ENCODE measurements around the gene CABLES2.
"Not testable (repeated sequence)": the region's sequence is repeated elsewhere in the genome, so short reads cannot be mapped to it uniquely, and the experiment has no call there.

CABLES2 gene

GRCh38 chr20:62433658-62434497 lies 26.8 kb upstream of the CABLES2 start:
- no peak for DNase-seq

- DNase-seq: no peak
Measured at GRCh38 chr20:62430866-62431447, 23.9 kb upstream of the CABLES2 start.

- no peak for DNase-seq
Measured at GRCh38 chr20:62430311-62430853, 23.3 kb upstream of the CABLES2 start.

- DNase-seq: no peak
Measured at GRCh38 chr20:62429455-62430310, 22.6 kb upstream of the CABLES2 start.

GRCh38 chr20:62428396-62429295 lies 21.6 kb upstream of the CABLES2 start:
- no peak for DNase-seq

- DNase-seq: no peak
Measured at GRCh38 chr20:62428002-62428372, 20.9 kb upstream of the CABLES2 start.

- DNase-seq: no peak
Measured at GRCh38 chr20:62427172-62428001, 20.3 kb upstream of the CABLES2 start, which contains the start of gene RBBP8NL. TSS of gene RBBP8NL (minus strand) at chr20:62427539. CDS start at chr20:62419647, 7,892 bp downstream.

- DNase-seq: no peak
Measured at GRCh38 chr20:62426699-62427131, 19.6 kb upstream of the CABLES2 start.

GRCh38 chr20:62426059-62426348 lies 18.9 kb upstream of the CABLES2 start:
- not testable (repeated sequence) for DNase-seq

GRCh38 chr20:62425281-62426058 lies 18.4 kb upstream of the CABLES2 start:
- DNase-seq: no peak

- DNase-seq: no peak
Measured at GRCh38 chr20:62424249-62425107, 17.4 kb upstream of the CABLES2 start.

GRCh38 chr20:62423326-62423706 lies 16.2 kb upstream of the CABLES2 start:
- DNase-seq: no peak

GRCh38 chr20:62422636-62423325 lies 15.7 kb upstream of the CABLES2 start:
- no peak for DNase-seq

- DNase-seq: no peak
Measured at GRCh38 chr20:62421716-62421990, 14.6 kb upstream of the CABLES2 start.

- no peak for DNase-seq
Measured at GRCh38 chr20:62420846-62421715, 14.0 kb upstream of the CABLES2 start.

GRCh38 chr20:62419759-62420158 lies 12.7 kb upstream of the CABLES2 start:
- DNase-seq: no peak

GRCh38 chr20:62418709-62419487 lies 11.8 kb upstream of the CABLES2 start:
- DNase-seq: no peak
